Umbilical cord (tissue), 2 donors: ENCODE data around the gene PLEKHA6. TPM values are rescaled to one million over a fixed set of nuclear protein-coding genes. Genes with fewer than 3 reads are reported as not detected.

Source experiments
- DNase-seq: peaks from one replicate; pipeline ENCODE4 v3.0.0-alpha.2; 2015; ENCODE audit warnings: low spot score
- total RNA-seq: library from RNA; depleted of rRNA; stranded (reverse); fragments of >200 nt; gene quantifications from one replicate; pipeline ENCODE4 v1.2.3, GENCODE V29; 2014; ENCODE audit warnings: low replicate concordance; ENCODE audit not compliant: insufficient read depth

The PLEKHA6 gene
- total RNA-seq, 1 donor from 2014 or later, result 4.3 TPM

GRCh38 chr1:204383163-204383904 lies 23.6 kb upstream of the PLEKHA6 start:
- DNase-seq, result no peak

- no peak for DNase-seq
Observed at GRCh38 chr1:204382714-204383083, 23.0 kb upstream of the PLEKHA6 start.

GRCh38 chr1:204380293-204380831 lies 20.6 kb upstream of the PLEKHA6 start:
- peak; percentile 66 for DNase-seq

GRCh38 chr1:204377800-204378668 lies 18.3 kb upstream of the PLEKHA6 start:
- DNase-seq, result peak; percentile 35

- DNase-seq, result no peak
Observed at GRCh38 chr1:204376919-204377799, 17.4 kb upstream of the PLEKHA6 start.

GRCh38 chr1:204376465-204376864 lies 16.7 kb upstream of the PLEKHA6 start:
- DNase-seq, result no peak

GRCh38 chr1:204373911-204374310 lies 14.2 kb upstream of the PLEKHA6 start:
- DNase-seq, result no peak

GRCh38 chr1:204370176-204370575 lies 10.4 kb upstream of the PLEKHA6 start:
- DNase-seq, result no peak

GRCh38 chr1:204368996-204369726 lies 9.4 kb upstream of the PLEKHA6 start:
- DNase-seq, result no peak

GRCh38 chr1:204367956-204368355 lies 8.2 kb upstream of the PLEKHA6 start:
- DNase-seq, result no peak

GRCh38 chr1:204367193-204367858 lies 7.6 kb upstream of the PLEKHA6 start:
- no peak for DNase-seq

GRCh38 chr1:204366759-204367158 lies 7.0 kb upstream of the PLEKHA6 start:
- no peak for DNase-seq

- peak; percentile 88 for DNase-seq
Observed at GRCh38 chr1:204363335-204364114, 3.8 kb upstream of the PLEKHA6 start.

- no peak for DNase-seq
Observed at GRCh38 chr1:204362984-204363334, 3.2 kb upstream of the PLEKHA6 start.

GRCh38 chr1:204361781-204362180 lies 2.1 kb upstream of the PLEKHA6 start:
- DNase-seq, result no peak

- no peak for DNase-seq
Observed at GRCh38 chr1:204361341-204361771, 1.6 kb upstream of the PLEKHA6 start.

GRCh38 chr1:204360314-204360713 lies 585 bp upstream of the PLEKHA6 start:
- DNase-seq, result no peak

- DNase-seq, result no peak
Observed at GRCh38 chr1:204359131-204359473, 627 bp downstream of the PLEKHA6 start.

GRCh38 chr1:204358605-204359004 lies 1.1 kb downstream of the PLEKHA6 start:
- no peak for DNase-seq
